K562 (cell line): ENCODE results near the gene RTBDN. TPM values are rescaled to one million over a fixed set of nuclear protein-coding genes. Genes with fewer than 3 reads are reported as not detected.

Experiments
- ATAC-seq: fragments of 200-7000 bp; cut with Tn5 transposase; 3 replicates; pipeline ENCODE4 v1.9.1; 2020; ENCODE audit warnings: moderate library complexity
- BruUV-seq: library from RNA; stranded (reverse); fragments of 400-500 nt; replicated peaks from 2 replicates; lab custom pipeline; 2021; lab: Mats Ljungman, UMichigan
- CTCF ChIA-PET: fragments of 300-600 bp; formaldehyde crosslinking; extraction: SDS; loops from one replicate; lab custom pipeline; 2021; ENCODE audit warnings: low intra/inter-chr PET ratio; lab: Yijun Ruan, JAX
- POLR2A ChIA-PET: fragments of 300-600, 350-650 bp; sonication (Branson Sonifier 250); formaldehyde crosslinking; extraction: SDS; loops from one replicate; lab custom pipeline; 2021; ENCODE audit warnings: antibody characterized with exemption, inconsistent platforms; lab: Yijun Ruan, JAX
- DNase-seq, 4 experiments: peaks; one replicate each; pipeline versions ENCODE4 v3.0.0 to v3.0.0-alpha.2; 2011 to 2018; ENCODE audit warnings: low spot score in 3 of 4, mixed read lengths in 3 of 4; ENCODE audit errors: extremely low read depth in 1 of 4
- FAIRE-seq: peaks from 2 replicates; lab custom pipeline; 2011; peaks lifted over from hg19 to GRCh38; lab: Jason Lieb, UNC
- H2AFZ ChIP-seq: 2 replicates; pipeline ENCODE4 v1.6.0; 2011; ENCODE audit warnings: low read depth, low read length, control low read depth, inconsistent platforms
- H3K27ac ChIP-seq: fragments of 200-600 bp; 3 replicates; pipeline ENCODE4 v1.8.0; 2011; ENCODE audit warnings: low read depth, mild to moderate bottlenecking, control low read depth, inconsistent platforms, low read length, moderate library complexity, mixed read lengths; ENCODE audit errors: extremely low read depth
- H3K27me3 ChIP-seq, 2 experiments: fragments of 300-600 bp in 1 of 2; 2 replicates in 1 of 2; 3 replicates in 1 of 2; pipeline versions ENCODE4 v1.6.0 to v1.8.0; 2011; ENCODE audit warnings: inconsistent platforms in 2 of 2, low read length in 2 of 2, mild to moderate bottlenecking in 1 of 2, mixed read lengths in 1 of 2, moderate library complexity in 1 of 2; ENCODE audit not compliant: control insufficient read depth in 2 of 2, insufficient read depth in 2 of 2
- H3K36me3 ChIP-seq: fragments of 300-600 bp; 3 replicates; pipeline ENCODE4 v1.8.0; 2011; ENCODE audit warnings: mild to moderate bottlenecking, low read length, inconsistent platforms; ENCODE audit not compliant: control insufficient read depth, insufficient read depth
- H3K4me1 ChIP-seq, 2 experiments: fragments of 200-600 bp in 1 of 2; replicated peaks in 1 of 2; 2 replicates in 1 of 2; 3 replicates in 1 of 2; pipeline versions ENCODE4 v1.5.1 to v1.8.0; 2011; ENCODE audit warnings: inconsistent platforms in 2 of 2, low read length in 2 of 2, mild to moderate bottlenecking in 1 of 2, mixed read lengths in 1 of 2, moderate library complexity in 1 of 2; ENCODE audit not compliant: control insufficient read depth in 2 of 2, insufficient read depth in 2 of 2
- H3K4me2 ChIP-seq: 2 replicates; pipeline ENCODE4 v1.6.1; 2011; ENCODE audit warnings: low read length, control low read depth, inconsistent platforms, mixed read lengths; ENCODE audit not compliant: insufficient read depth
- H3K4me3 ChIP-seq: fragments of 200-600 bp; sonication (generic), shearing (Covaris generic); 2 replicates; pipeline ENCODE4 v1.5.1; 2016; ENCODE audit warnings: control low read depth, inconsistent platforms
- H3K79me2 ChIP-seq: fragments of 200-600 bp; 3 replicates; pipeline ENCODE4 v1.8.0; 2011; ENCODE audit warnings: low read length, inconsistent platforms; ENCODE audit not compliant: control insufficient read depth, insufficient read depth
- H3K9ac ChIP-seq, 2 experiments: 2 replicates each; pipeline versions ENCODE4 v1.6.0 to v1.6.1; 2011; ENCODE audit warnings: low read depth in 2 of 2, low read length in 2 of 2, control low read depth in 1 of 2, inconsistent platforms in 1 of 2, mild to moderate bottlenecking in 1 of 2, mixed read lengths in 1 of 2; ENCODE audit not compliant: insufficient read depth in 1 of 2
- H3K9me1 ChIP-seq: one replicate; pipeline ENCODE4 v1.6.0; 2011; ENCODE audit warnings: inconsistent platforms, mild to moderate bottlenecking, low read length, moderate library complexity; ENCODE audit not compliant: control insufficient read depth, insufficient read depth
- H3K9me3 ChIP-seq: replicated peaks from 2 replicates; pipeline ENCODE4 v1.5.1; 2011; ENCODE audit warnings: low read depth, low read length, inconsistent platforms; ENCODE audit not compliant: control insufficient read depth, insufficient read depth
- H4K20me1 ChIP-seq: replicated peaks from 2 replicates; pipeline ENCODE4 v1.6.1; 2011; ENCODE audit warnings: low read length, inconsistent platforms, mixed read lengths; ENCODE audit not compliant: control insufficient read depth, insufficient read depth
- ETV5 ChIP-seq: sonication (generic); formaldehyde crosslinking; IDR thresholded peaks from 2 replicates; pipeline ENCODE4 v1.4.0; 2020; ENCODE audit warnings: low read depth, mild to moderate bottlenecking, missing genetic modification reagents
- MAFG ChIP-seq: fragments of 450-650 bp; conservative IDR thresholded peaks from 2 replicates; pipeline ENCODE4 v1.6.1; 2016; ENCODE audit warnings: missing genetic modification characterization, missing compliant biosample characterization
- PHB ChIP-seq: fragments of 250-450 bp; sonication (Bioruptor Pico); IDR thresholded peaks from 2 replicates; pipeline ENCODE4 v1.5.0; 2021
- POLR2B ChIP-seq: fragments of 450-650 bp; IDR thresholded peaks from 2 replicates; pipeline ENCODE4 v1.6.1; 2018; ENCODE audit warnings: low read depth; ENCODE audit not compliant: partially characterized antibody
- ZBTB7A ChIP-seq: IDR thresholded peaks from 2 replicates; pipeline ENCODE4 v1.6.1; 2011; ENCODE audit warnings: low read depth, mild to moderate bottlenecking, low read length, moderate library complexity, borderline replicate concordance; ENCODE audit not compliant: control insufficient read depth
- ZNF395 ChIP-seq: fragments of 200-800 bp; sonication (Bioruptor generic); IDR thresholded peaks from 2 replicates; pipeline ENCODE4 v1.6.1; 2017; ENCODE audit warnings: missing genetic modification characterization, missing compliant biosample characterization
- ZNF639 ChIP-seq, 2 experiments: fragments of 200-800 bp in 1 of 2; sonication (Bioruptor generic) in 1 of 2; sonication (generic) in 1 of 2; formaldehyde crosslinking in 1 of 2; IDR thresholded peaks in 1 of 2; conservative IDR thresholded peaks in 1 of 2; 2 replicates each; pipeline versions ENCODE4 v1.5.0 to v1.6.1; 2016 to 2020; ENCODE audit warnings: missing compliant biosample characterization in 1 of 2, missing genetic modification characterization in 1 of 2, missing genetic modification reagents in 1 of 2
- ZNF696 ChIP-seq: fragments of 250-450 bp; sonication (Bioruptor Pico); conservative IDR thresholded peaks from 2 replicates; pipeline ENCODE4 v1.4.0; 2020; ENCODE audit warnings: mild to moderate bottlenecking, moderate library complexity
- ZNF75A ChIP-seq: fragments of 450-650 bp; formaldehyde crosslinking; IDR thresholded peaks from 2 replicates; pipeline ENCODE4 v1.4.0; 2020; ENCODE audit warnings: mild to moderate bottlenecking
- WGBS: fragments of 100-300 bp; shearing (Covaris generic); methylation state at CpG from one replicate; pipeline ENCODE4 v1.1.6; 2016; ENCODE audit warnings: low coverage, mixed read lengths; ENCODE audit not compliant: insufficient coverage; ENCODE audit errors: missing lambda C conversion rate; 5-methylcytosine and 5-hydroxymethylcytosine counted together
- in situ Hi-C: fragments of 300-500 bp; cut with MboI; formaldehyde crosslinking; loops from 4 replicates; pipeline ENCODE4 v1.15.0; 2018; ENCODE audit warnings: inconsistent platforms, mixed read lengths
- intact Hi-C: fragments of 100-400 bp; cut with micrococcal nuclease; formaldehyde crosslinking; loops from 2 replicates; pipeline ENCODE4 v1.14.2; 2022
- polyA plus RNA-seq, 8 experiments: library from polyadenylated mRNA; depleted of rRNA in 4 of 8; stranded (reverse) in 5 of 8; unstranded in 3 of 8; fragments of >200 nt; fragmentation: Nextera tagmentation in 2 of 8; fragmentation: Illumina TruSeq in 1 of 8; extraction: Ambion mirVana in 2 of 8; extraction: Trizol in 1 of 8; gene quantifications; 2 replicates each; pipeline versions ENCODE4 v1.2.1 to v1.2.3, GENCODE V29; 2011 to 2014; ENCODE audit warnings: inconsistent platforms in 1 of 8, missing spikeins in 1 of 8
- total RNA-seq, 7 experiments: library from RNA; depleted of rRNA in 6 of 7; stranded (reverse); fragments of >200 nt in 6 of 7; fragmentation: Illumina TruSeq in 2 of 7; extraction: Trizol in 2 of 7; gene quantifications; 2 replicates each; pipeline versions ENCODE4 v1.2.1 to v1.2.3, GENCODE V29; 2011 to 2021; ENCODE audit warnings: low replicate concordance in 1 of 7
- TF ChIP-seq, protein P1 (sequence below): fragments of 200-800 bp; sonication (Bioruptor generic); IDR thresholded peaks from 2 replicates; pipeline ENCODE4 v1.6.1; 2017; ENCODE audit warnings: missing genetic modification characterization, missing compliant biosample characterization
- TF ChIP-seq, protein P2 (sequence below), 2 experiments: IDR thresholded peaks; 2 replicates each; pipeline ENCODE4 v1.6.1; 2012; ENCODE audit warnings: improper control_type of control experiment in 2 of 2, low read depth in 2 of 2, low read length in 2 of 2, borderline replicate concordance in 1 of 2

RTBDN gene
- total and polyA plus RNA-seq, 9 of the 15 experiments (the other 6 are each of a cell fraction or from before 2014, with no cell fraction given), result 0.20 to 2.3 (median 0.72) TPM; not detected in 1

GRCh38 chr19:12796146-12797071 lies 38.0 kb downstream of the RTBDN start:
- Histone ChIP-seq H3K4me2 (peak overlapping the region; percentile 77), H3K9me1 (no peaks in the 10 kb centered on the region), H3K36me3 (peaks cover 33% of the 10 kb centered on the region; the same call in 2 of the 3 replicates), H2AFZ (peak overlapping the region; percentile 69), H3K27me3 (no peaks in the 10 kb centered on the region), H3K9me3 (no peaks in the 10 kb centered on the region), H3K79me2 (peaks cover 47% of the 10 kb centered on the region), H4K20me1 (peaks cover 13% of the 10 kb centered on the region; the same call in 1 of the 2 replicates), H3K4me1 (peaks cover 26 to 64% of the 10 kb centered on the region in 2 experiments), H3K9ac (peak overlapping the region; percentile 46 to 75), H3K4me3 (no peak overlapping the region), H3K27ac (peak overlapping the region; percentile 48)
- intact Hi-C loops (loop anchor here (1.0 to 10.0 kb wide), 4 partner anchors 19 to 232 kb away; no protein-coding TSS in a partner anchor), in situ Hi-C loops (loop anchor here (5.0 kb wide), 1 partner anchor 84 kb away; no protein-coding TSS in a partner anchor)
- DNase-seq, result peak; percentile 51 to 93 (median 62)
- ChIA-PET POLR2A (interaction anchor here (0.7 to 2.3 kb wide), 12 partner anchors 10 to 185 kb away, joined by 3 to 14 read pairs (median 4); partner anchors contain the start of genes RNASEH2A, ZNF490 and ZNF791), CTCF (interaction anchor here (0.9 to 2.6 kb wide), 6 partner anchors 20 to 79 kb away, joined by 3 to 30 read pairs (median 6); partner anchors contain the start of genes HOOK2 and TRIR)
- BruUV-seq, result no TSS peak
- FAIRE-seq, result peak; percentile 97
- 4% methylated on average over 16 of the region's 18 CpGs for WGBS
- peak; percentile 61 for ATAC-seq
- no peak for TF ChIP-seq ZNF395 (CRISPR knock-in tag)
- TF ChIP-seq MAFG (tag), result no peak
- TF ChIP-seq, protein P1, sequence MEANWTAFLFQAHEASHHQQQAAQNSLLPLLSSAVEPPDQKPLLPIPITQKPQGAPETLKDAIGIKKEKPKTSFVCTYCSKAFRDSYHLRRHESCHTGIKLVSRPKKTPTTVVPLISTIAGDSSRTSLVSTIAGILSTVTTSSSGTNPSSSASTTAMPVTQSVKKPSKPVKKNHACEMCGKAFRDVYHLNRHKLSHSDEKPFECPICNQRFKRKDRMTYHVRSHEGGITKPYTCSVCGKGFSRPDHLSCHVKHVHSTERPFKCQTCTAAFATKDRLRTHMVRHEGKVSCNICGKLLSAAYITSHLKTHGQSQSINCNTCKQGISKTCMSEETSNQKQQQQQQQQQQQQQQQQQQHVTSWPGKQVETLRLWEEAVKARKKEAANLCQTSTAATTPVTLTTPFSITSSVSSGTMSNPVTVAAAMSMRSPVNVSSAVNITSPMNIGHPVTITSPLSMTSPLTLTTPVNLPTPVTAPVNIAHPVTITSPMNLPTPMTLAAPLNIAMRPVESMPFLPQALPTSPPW (CRISPR knock-in tag), result 0 out of 2 replicates have a peak, but pooled peaks have one; percentile 47
- TF ChIP-seq ZNF639 (CRISPR knock-in tag; conservative IDR thresholded peaks at IDR 0.05 in 1 of 2, IDR thresholded peaks at IDR 0.05 in 1 of 2), result no peak
- TF ChIP-seq POLR2B, result peak; percentile 18
- TF ChIP-seq, protein P2, sequence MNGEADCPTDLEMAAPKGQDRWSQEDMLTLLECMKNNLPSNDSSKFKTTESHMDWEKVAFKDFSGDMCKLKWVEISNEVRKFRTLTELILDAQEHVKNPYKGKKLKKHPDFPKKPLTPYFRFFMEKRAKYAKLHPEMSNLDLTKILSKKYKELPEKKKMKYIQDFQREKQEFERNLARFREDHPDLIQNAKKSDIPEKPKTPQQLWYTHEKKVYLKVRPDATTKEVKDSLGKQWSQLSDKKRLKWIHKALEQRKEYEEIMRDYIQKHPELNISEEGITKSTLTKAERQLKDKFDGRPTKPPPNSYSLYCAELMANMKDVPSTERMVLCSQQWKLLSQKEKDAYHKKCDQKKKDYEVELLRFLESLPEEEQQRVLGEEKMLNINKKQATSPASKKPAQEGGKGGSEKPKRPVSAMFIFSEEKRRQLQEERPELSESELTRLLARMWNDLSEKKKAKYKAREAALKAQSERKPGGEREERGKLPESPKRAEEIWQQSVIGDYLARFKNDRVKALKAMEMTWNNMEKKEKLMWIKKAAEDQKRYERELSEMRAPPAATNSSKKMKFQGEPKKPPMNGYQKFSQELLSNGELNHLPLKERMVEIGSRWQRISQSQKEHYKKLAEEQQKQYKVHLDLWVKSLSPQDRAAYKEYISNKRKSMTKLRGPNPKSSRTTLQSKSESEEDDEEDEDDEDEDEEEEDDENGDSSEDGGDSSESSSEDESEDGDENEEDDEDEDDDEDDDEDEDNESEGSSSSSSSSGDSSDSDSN (IDR thresholded peaks at IDR 0.05; ENCODE audit: borderline replicate concordance in 1 of 2, low read depth in 2 of 2, low read length in 2 of 2), result 0 out of 4 replicates have a peak, but pooled peaks of 1 of the 2 experiments have one; percentile 49
- TF ChIP-seq PHB (CRISPR knock-in tag), result no peak
- 0 out of 2 replicates have a peak, but pooled peaks have one; percentile 25 for TF ChIP-seq ZNF75A (CRISPR knock-in tag)
- peak; percentile 63; the same call in 1 of the 2 replicates for TF ChIP-seq ZBTB7A
- TF ChIP-seq ETV5 (CRISPR knock-in tag), result 0 out of 2 replicates have a peak, but pooled peaks have one; percentile 45
- TF ChIP-seq ZNF696 (CRISPR knock-in tag), result 0 out of 2 replicates have a peak, but pooled peaks have one; percentile 30
